Right ventricle myocardium inferior (tissue), 1 donor: ENCODE data around the gene AFP. TPM values are rescaled to one million over a fixed set of nuclear protein-coding genes. Genes with fewer than 3 reads are reported as not detected.
"Not testable (repeated sequence)": the region's sequence is repeated elsewhere in the genome, so short reads cannot be mapped to it uniquely, and the experiment has no call there.

Source experiments
- ATAC-seq: fragments of 200-7000 bp; cut with Tn5 transposase; one replicate; pipeline ENCODE4 v1.9.1; 2020; ENCODE audit warnings: mild to moderate bottlenecking, moderate library complexity
- DNase-seq: peaks from one replicate; pipeline ENCODE4 v3.0.0; 2021; ENCODE audit errors: missing footprints
- intact Hi-C: fragments of 100-400 bp; cut with DNase I; formaldehyde crosslinking; loops from one replicate; pipeline ENCODE4 v1.11.0; 2022
- long read RNA-seq: library from polyadenylated mRNA; unstranded; transcript quantifications from one replicate; pipeline ENCODE4 v2.0.0, GENCODE V29; 2021
- total RNA-seq: library from RNA; stranded (reverse); fragmentation: NEBNext Ultra II Directional; extraction: Animal tissue kit (Norgen Biotek cat#: 25700); gene quantifications from one replicate; pipeline ENCODE4 v1.2.1, GENCODE V29; 2021
- donor health status: DM: no; HTN: yes; CAD: no; lungs with severe emphysema.

Gene AFP
- total RNA-seq, result not detected
- long read RNA-seq, result 0 reads

GRCh38 chr4:73435984-73436383 is at the start of gene AFP:
Gene AFP, plus strand, starts transcription at chr4:73436221. Its CDS starts 42 bp downstream, at chr4:73436263.
- no peak for ATAC-seq
- intact Hi-C loops, result no loop called here
- no peak for DNase-seq

DNA sequence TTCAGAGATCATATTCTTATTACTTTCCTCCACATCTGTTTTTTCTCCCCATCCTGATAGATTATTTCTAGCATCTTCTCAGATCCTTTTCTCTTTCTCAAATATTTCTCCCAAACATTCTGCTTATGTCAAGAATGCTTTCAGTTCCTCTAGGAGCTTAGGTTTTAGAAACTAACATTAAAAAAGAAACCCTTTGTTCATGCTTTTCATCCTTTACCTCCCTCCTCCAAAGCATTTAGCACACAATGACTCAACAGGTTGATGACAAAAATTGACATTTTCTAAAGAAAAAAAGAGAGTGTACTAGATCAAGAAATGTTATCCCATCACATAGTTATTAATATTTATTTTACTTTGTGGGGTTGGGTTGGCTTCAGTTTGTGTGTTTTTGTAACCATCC is 48.5 kb upstream of the AFP start:
- ATAC-seq (no peak), DNase-seq (no peak)
- intact Hi-C loops, result no loop called here

- no peak for DNase-seq
Measured at GRCh38 chr4:73388887-73389286, 47.1 kb upstream of the AFP start.

DNA sequence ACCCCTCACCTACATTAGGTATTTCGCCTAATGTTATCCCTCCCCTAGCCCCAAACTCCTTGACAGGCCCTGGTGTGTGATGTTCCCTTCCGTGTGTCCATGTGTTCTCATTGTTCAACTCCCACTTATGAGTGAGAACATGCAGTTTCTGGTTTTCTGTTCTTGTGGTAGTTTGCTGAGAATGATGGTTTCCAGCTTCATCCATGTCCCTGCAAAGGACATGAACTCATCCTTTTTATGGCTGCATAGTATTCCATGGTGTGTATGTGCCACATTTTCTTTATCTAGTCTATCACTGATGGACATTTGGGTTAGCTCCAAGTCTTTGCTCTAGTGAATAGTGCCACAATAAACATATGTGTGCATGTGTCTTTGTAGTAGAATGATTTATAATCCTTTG is 46.4 kb upstream of the AFP start:
- intact Hi-C loops, ATAC-seq, DNase-seq: not testable (repeated sequence)

More at GRCh38 chr4:73388887-73389286, 47.1 kb upstream of the AFP start:
- no peak for ATAC-seq
- intact Hi-C loops, result no loop called here

DNA sequence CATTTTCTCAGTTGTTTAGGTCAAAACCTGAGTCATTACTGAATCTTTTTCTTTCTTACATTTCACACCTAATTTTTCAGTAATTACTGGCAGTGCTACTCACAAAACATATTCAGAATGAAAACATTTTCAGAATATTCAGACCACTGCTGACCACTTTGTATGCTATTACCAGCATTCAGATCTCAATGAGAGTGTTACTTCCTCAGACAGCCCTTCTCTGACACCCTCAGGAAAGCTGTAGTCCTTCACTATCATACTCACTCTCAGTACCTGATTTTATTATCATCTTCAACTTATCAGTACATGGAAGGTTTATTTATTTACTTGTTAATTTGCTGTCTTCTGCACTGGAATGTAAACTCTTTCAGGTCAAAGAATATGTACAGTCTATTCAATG is 44.2 kb upstream of the AFP start:
- intact Hi-C loops, result no loop called here
- ATAC-seq (no peak), DNase-seq (no peak)

DNA sequence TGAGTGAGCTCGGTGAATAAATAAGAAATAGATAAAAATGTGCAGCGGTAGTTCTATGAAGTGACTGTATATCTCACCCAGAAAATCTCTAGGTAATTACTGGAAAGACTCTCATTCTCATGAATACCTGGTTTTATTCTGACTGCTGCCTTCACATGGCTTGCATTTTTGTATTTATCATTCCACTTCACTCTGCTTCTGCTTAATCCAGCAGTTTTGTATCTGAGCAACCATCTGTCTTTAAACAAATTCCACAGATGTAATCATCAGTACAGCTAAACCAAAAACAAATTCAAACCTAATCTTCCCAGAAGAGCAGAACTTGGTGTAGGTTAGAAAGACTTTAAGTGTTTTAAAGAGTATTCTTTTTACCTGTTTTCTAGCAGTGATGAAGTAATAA is 43.1 kb upstream of the AFP start:
- ATAC-seq, result no peak

DNA sequence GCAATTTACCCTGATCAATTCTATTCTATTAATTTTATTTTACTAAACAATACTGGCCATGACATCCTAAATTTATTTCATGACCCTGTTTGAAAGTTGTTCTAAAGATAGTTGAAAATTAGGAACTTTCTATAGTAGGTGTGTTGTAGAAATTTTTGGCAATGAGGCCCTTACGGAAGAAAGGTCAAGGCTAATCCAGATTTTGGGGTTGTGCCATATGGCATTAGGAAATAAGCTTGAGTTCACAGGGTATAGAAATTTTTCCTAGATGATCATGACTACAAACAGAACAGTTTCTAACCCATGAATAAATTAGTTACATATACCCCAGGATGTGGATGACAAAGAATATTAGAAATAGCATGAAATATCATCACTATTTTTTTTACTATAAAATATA is 39.7 kb upstream of the AFP start:
- ATAC-seq, result no peak
- intact Hi-C loops, result no loop called here

More for the DNA sequence above, 43.1 kb upstream of the AFP start:
- intact Hi-C loops, result no loop called here
- no peak for DNase-seq

GRCh38 chr4:73396993-73397972 is 38.7 kb upstream of the AFP start:
- intact Hi-C loops, result no loop called here
- DNase-seq (no peak), ATAC-seq (no peak)

More for the DNA sequence above, 39.7 kb upstream of the AFP start:
- DNase-seq, result no peak

DNA sequence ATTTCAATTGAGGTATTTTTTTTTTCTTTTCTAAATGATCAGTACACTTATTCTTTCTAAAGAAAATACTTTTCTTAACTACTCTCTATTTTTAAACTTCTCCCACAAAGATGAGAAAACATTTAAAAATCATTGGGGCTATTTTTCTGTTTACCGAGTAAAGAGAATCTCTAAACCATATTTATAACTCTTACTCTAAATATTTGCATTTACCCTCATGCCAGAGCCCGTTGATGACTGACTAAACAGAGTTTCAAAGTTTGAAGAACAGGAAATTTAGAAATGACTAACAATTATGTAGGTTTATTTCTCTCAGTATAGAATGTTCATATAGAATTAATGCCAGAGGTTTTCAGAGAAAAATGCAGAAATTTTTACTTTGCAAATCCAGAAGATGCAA is 34.6 kb upstream of the AFP start:
- intact Hi-C loops, result no loop called here
- no peak for ATAC-seq
- DNase-seq, result no peak

DNA sequence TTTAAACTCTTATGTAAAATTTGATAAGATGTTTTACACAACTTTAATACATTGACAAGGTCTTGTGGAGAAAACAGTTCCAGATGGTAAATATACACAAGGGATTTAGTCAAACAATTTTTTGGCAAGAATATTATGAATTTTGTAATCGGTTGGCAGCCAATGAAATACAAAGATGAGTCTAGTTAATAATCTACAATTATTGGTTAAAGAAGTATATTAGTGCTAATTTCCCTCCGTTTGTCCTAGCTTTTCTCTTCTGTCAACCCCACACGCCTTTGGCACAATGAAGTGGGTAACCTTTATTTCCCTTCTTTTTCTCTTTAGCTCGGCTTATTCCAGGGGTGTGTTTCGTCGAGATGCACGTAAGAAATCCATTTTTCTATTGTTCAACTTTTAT is 32.0 kb upstream of the AFP start, which contains the start of gene ALB:
Gene ALB (plus strand): TSS at position 246 of the 400 bp plus-strand sequence. CDS start 41 bp downstream, at position 287.
- intact Hi-C loops, result no loop called here
- no peak for ATAC-seq

DNA sequence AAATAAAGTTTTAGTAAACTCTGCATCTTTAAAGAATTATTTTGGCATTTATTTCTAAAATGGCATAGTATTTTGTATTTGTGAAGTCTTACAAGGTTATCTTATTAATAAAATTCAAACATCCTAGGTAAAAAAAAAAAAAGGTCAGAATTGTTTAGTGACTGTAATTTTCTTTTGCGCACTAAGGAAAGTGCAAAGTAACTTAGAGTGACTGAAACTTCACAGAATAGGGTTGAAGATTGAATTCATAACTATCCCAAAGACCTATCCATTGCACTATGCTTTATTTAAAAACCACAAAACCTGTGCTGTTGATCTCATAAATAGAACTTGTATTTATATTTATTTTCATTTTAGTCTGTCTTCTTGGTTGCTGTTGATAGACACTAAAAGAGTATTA is 31.6 kb upstream of the AFP start:
- intact Hi-C loops, result no loop called here
- DNase-seq (no peak), ATAC-seq (no peak)

More for the DNA sequence above, 32.0 kb upstream of the AFP start, which contains the start of gene ALB:
- DNase-seq, result no peak

DNA sequence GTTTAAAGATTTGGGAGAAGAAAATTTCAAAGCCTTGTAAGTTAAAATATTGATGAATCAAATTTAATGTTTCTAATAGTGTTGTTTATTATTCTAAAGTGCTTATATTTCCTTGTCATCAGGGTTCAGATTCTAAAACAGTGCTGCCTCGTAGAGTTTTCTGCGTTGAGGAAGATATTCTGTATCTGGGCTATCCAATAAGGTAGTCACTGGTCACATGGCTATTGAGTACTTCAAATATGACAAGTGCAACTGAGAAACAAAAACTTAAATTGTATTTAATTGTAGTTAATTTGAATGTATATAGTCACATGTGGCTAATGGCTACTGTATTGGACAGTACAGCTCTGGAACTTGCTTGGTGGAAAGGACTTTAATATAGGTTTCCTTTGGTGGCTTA is 30.9 kb upstream of the AFP start:
- intact Hi-C loops, result no loop called here

GRCh38 chr4:73406548-73406875 is 29.5 kb upstream of the AFP start:
- ATAC-seq (no peak), DNase-seq (no peak)
- intact Hi-C loops, result no loop called here

More for the DNA sequence above, 30.9 kb upstream of the AFP start:
- no peak for ATAC-seq
- no peak for DNase-seq

- DNase-seq (no peak), ATAC-seq (no peak)
- intact Hi-C loops, result no loop called here
Measured at GRCh38 chr4:73407227-73407673, 28.8 kb upstream of the AFP start.

- intact Hi-C loops, result no loop called here
- no peak for DNase-seq
- ATAC-seq, result no peak
Measured at GRCh38 chr4:73408181-73408867, 27.7 kb upstream of the AFP start.

DNA sequence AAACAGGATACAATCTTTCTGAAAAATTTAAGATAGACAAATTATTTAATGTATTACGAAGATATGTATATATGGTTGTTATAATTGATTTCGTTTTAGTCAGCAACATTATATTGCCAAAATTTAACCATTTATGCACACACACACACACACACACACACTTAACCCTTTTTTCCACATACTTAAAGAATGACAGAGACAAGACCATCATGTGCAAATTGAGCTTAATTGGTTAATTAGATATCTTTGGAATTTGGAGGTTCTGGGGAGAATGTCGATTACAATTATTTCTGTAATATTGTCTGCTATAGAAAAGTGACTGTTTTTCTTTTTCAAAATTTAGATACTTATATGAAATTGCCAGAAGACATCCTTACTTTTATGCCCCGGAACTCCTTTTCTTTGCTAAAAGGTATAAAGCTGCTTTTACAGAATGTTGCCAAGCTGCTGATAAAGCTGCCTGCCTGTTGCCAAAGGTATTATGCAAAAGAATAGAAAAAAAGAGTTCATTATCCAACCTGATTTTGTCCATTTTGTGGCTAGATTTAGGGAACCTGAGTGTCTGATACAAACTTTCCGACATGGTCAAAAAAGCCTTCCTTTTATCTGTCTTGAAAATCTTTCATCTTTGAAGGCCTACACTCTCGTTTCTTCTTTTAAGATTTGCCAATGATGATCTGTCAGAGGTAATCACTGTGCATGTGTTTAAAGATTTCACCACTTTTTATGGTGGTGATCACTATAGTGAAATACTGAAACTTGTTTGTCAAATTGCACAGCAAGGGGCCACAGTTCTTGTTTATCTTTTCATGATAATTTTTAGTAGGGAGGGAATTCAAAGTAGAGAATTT is 26.8 kb upstream of the AFP start:
- ATAC-seq (no peak), DNase-seq (no peak)
- intact Hi-C loops, result no loop called here

GRCh38 chr4:73409978-73410548 is 26.0 kb upstream of the AFP start:
- DNase-seq (no peak), ATAC-seq (no peak)
- intact Hi-C loops, result no loop called here

DNA sequence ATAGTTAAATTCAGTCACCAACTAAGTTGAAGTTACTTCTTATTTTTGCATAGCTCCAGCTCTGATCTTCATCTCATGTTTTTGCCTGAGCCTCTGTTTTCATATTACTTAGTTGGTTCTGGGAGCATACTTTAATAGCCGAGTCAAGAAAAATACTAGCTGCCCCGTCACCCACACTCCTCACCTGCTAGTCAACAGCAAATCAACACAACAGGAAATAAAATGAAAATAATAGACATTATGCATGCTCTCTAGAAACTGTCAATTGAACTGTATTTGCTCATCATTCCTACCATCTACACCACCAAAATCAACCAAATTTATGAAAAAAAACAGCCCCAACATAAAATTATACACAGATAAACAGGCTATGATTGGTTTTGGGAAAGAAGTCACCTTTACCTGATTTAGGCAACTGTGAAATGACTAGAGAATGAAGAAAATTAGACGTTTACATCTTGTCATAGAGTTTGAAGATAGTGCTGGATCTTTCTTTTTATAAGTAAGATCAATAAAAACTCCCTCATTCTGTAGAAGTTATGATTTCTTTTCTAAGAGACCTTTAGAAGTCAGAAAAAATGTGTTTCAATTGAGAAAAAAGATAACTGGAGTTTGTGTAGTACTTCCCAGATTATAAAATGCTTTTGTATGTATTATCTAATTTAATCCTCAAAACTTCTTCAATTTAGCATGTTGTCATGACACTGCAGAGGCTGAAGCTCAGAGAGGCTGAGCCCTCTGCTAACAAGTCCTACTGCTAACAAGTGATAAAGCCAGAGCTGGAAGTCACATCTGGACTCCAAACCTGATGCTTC is 24.9 kb upstream of the AFP start:
- DNase-seq (no peak), ATAC-seq (no peak)
- intact Hi-C loops, result no loop called here
